Skin epidermis (tissue), 12 donors: Measurements from ENCODE around the gene KANSL3.
A peak's percentile ranks its signal among the peaks of the same experiment; 100 is the strongest.
"Not testable (repeated sequence)": the region's sequence is repeated elsewhere in the genome, so short reads cannot be mapped to it uniquely, and the experiment has no call there.

Experiments
- H3K27ac ChIP-seq, 21 experiments: fragments of 200-600 bp; sonication (generic) in 11 of 21; one replicate each; pipeline ENCODE4 v1.5.0; 2020; ENCODE audit warnings: mild to moderate bottlenecking in 3 of 21, inconsistent platforms in 2 of 21, moderate library complexity in 2 of 21
- H3K4me3 ChIP-seq, 7 experiments: fragments of 200-600 bp; sonication (generic) in 2 of 7; one replicate each; pipeline ENCODE4 v1.5.0; 2020; ENCODE audit warnings: inconsistent platforms in 2 of 7, mild to moderate bottlenecking in 2 of 7, moderate library complexity in 1 of 7

The KANSL3 gene

DNA sequence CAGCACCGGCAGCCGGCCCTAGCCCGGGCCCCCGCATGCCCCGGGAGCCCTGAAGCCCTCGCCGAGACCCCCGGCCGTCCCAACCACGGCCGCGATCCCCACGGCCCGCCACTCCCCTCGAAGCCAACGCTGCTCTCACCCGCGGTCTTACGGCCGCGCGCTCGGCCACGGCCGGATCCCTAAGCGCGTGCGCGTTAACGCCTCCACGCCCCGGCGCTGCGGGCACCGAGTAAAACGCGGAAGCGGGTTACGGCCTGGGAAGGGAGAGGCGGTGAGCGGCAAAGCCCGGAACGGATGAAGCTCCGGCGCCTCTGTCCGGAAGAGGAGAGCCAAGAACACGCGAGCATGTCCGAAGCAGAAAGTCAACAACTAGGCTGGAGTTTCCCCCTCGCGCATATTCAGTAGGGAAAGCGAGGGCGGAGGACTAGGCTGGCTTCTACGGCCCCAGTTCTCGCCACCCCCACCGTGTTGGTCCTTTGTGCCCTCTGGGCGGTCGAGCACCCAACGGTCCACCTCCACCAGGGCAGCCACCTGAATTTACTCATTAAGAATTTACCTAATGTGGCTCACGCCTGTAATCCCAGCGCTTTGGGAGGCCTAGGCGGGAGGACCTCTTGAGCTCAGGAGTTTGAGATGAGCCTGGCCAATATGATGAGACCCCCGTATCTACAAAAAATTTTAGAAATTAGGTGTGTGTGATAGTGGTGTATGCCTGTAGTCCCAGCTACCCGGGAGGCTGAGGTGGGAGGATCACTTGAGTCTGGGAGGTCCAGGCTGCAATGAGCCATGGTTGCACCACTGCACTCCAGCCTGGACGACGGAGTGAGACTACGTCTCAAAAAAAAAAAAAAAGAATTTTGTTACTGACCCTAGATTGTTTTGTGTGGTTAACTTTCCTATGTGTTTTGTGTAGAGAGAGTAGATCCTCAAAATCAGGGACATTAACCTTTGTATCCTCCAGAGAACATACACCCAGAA lies at the start of gene KANSL3:
TSS of gene KANSL3 (minus strand) at position 169 of the 978 bp plus-strand sequence. CDS start 1,177 bp downstream, outside the sequence.
- Histone ChIP-seq H3K27ac (peak within 1 kb of the TSS; percentile 81 to 100 (median 96)), H3K4me3 (peak within 1 kb of the TSS; percentile 53 to 82 (median 71))

DNA sequence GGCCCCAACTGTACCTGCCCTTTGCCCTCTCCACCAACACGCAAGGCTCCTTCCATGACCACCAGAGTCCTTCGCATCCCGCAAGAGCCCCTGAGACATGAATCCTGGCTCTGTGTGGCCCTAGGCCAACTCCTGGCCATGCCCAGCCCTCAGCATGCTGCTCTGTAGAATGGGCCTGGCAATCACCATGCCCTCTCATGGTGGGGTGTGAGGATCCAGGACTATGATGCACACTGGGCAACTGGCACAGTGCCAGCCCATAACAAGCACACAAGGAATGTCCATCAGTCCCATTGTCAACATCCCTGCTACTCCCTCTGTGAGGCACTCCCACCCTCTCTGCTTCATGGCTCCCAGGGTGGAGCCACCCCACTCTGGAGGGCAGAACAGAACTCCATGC lies 49.2 kb upstream of the KANSL3 start:
- Histone ChIP-seq H3K4me3 (no peak overlapping the region), H3K27ac (no peak overlapping the region)

DNA sequence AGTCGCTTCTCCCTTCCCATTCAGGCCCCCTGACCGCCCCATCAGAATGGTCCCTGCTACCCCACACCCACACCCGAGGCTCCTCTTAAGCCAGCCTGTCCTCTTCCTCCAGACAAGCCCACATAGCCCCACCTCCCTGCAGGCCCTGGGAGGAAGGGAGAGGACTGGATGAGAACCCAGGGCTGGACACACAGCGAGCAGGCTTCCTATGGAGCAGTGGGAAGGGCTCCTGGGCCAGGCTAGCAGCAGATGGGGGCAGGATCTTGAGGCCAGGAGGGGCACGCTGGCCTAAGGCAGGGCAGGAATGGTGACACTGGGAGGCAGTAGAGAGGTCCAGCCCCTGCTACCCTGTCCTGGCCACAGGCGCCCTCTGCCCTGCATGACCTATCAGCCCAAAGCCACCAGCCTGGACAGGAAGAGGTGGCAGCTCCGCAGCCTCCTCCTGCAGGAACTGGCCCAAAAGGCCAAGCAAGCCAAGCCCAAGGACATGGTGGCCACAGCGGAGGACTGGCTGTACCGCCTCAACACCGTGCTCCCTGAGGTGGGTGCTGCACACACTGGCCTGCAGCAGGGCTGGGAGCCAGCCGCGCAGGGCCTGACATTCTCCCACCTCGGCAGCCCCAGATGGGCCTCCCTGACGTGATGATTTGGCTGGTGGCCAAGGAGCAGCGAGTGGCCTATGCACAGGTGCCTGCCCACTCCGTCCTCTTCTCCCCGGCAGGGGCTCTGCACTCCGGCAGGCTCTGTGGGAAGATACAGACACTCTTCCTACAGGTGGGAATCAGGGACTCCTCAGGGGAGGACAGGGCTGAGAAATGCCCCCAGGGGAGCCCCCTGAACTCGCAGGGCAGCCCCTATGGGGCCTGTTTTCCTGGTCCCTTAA lies 47.7 kb upstream of the KANSL3 start:
- no peak overlapping the region for H3K4me3 ChIP-seq

GRCh38 chr2:96684883-96685576 lies 46.9 kb upstream of the KANSL3 start:
- Histone ChIP-seq H3K27ac (no peak overlapping the region), H3K4me3 (no peak overlapping the region)

More for the DNA sequence above, 47.7 kb upstream of the KANSL3 start:
- H3K27ac ChIP-seq = no peak overlapping the region

- Histone ChIP-seq H3K27ac (no peak overlapping the region), H3K4me3 (no peak overlapping the region)
Observed at GRCh38 chr2:96683972-96684820, 46.1 kb upstream of the KANSL3 start.

GRCh38 chr2:96683307-96683706 lies 45.2 kb upstream of the KANSL3 start:
- Histone ChIP-seq H3K27ac (no peak overlapping the region), H3K4me3 (no peak overlapping the region)

GRCh38 chr2:96681540-96681939 lies 43.4 kb upstream of the KANSL3 start:
- no peak overlapping the region for H3K27ac ChIP-seq

DNA sequence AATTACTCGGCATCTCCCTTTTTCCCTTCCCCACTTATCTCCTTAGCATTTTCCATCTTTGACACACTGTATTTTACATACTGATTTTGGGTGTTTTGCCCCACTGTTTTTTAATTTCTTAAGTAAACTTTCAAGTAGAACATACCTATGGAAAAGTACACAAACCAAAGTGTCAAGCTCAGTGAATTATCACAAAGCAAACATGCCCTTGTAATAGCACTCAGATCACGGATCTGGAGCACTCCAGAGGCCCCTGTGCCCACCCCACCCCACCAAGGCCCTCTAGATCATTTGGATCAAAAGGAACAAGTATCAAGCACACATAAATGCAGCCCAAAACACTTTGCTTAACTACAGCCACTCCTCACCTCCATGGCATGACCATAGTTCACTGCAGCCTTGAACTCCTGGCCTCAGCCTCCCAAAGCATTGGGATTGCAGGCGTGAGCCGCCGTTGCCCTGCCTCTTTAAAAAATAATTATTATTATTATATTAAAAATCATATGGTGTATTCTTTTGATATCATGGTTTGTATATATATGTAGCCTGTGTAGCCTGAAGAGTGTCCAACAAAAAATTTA lies 42.5 kb upstream of the KANSL3 start:
- no peak overlapping the region for H3K27ac ChIP-seq

More at GRCh38 chr2:96681540-96681939, 43.4 kb upstream of the KANSL3 start:
- H3K4me3 ChIP-seq = no peak overlapping the region

GRCh38 chr2:96679848-96680247 lies 41.7 kb upstream of the KANSL3 start:
- no peak overlapping the region for H3K4me3 ChIP-seq

More for the DNA sequence above, 42.5 kb upstream of the KANSL3 start:
- H3K4me3 ChIP-seq = no peak overlapping the region

DNA sequence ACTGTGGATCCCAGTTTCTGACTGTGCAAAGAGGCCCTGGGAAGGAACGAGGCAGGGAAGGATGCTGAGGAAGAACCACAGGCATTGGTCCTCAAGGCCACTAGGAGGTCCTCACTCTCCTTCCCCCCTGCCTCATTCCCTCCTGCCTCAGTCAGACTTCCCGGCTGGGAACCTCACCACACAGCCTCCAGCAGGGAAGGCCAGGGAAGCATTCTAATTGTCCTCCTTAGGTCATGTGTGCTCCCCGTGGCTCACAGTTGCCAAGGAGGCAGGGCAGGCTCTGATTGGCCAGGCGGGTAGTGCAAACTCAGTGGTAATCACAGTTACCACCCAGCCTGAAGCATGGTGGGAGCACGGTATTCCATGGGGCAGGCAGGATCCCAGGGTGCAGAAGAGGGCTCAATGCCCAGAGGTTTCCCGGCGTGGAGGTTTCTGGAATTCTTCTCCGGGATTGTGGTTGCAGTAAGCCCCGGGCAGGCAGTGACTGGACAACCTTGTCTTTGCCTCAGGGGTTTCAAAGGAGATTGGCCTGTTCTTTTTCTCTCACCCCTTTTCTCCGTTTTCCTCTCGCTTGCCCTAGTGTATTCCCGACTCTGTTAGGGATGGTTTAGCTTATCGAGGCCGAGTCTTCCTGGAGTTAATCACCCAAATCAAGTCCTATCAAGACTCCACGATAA lies 31.6 kb upstream of the KANSL3 start:
- Histone ChIP-seq H3K4me3 (no peak overlapping the region), H3K27ac (no peak overlapping the region)

More at GRCh38 chr2:96679848-96680247, 41.7 kb upstream of the KANSL3 start:
- no peak overlapping the region for H3K27ac ChIP-seq

- no peak overlapping the region for H3K4me3 ChIP-seq
Observed at GRCh38 chr2:96668771-96669170, 30.7 kb upstream of the KANSL3 start.

DNA sequence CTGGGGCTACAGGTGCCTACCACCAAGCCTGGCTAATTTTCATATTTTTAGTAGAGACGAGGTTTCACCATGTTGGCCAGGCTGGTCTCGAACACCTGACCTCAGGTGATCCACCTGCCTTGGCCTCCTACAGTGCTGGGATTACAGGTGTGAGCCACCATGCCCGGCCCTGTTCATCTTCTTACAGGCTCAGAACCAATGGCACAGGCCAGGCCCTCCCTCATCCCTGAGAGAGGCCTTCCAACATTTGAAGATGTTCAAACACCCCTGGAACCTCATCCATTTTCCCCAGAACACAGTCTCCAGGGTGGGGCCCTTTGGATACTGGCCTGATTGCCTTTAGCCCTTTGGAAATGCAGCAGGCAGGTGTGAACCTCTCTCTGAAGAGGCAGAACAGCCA lies 27.6 kb upstream of the KANSL3 start:
- peak overlapping the region in 3 of 21 experiments; percentile 25 to 48 (median 29) for H3K27ac ChIP-seq

More at GRCh38 chr2:96668771-96669170, 30.7 kb upstream of the KANSL3 start:
- H3K27ac ChIP-seq = no peak overlapping the region

GRCh38 chr2:96665083-96665569 lies 27.0 kb upstream of the KANSL3 start:
- peak overlapping the region in 4 of 21 experiments; percentile 25 to 48 (median 32) for H3K27ac ChIP-seq
- H3K4me3 ChIP-seq = no peak overlapping the region

More for the DNA sequence above, 27.6 kb upstream of the KANSL3 start:
- H3K4me3 ChIP-seq = not testable (repeated sequence)

DNA sequence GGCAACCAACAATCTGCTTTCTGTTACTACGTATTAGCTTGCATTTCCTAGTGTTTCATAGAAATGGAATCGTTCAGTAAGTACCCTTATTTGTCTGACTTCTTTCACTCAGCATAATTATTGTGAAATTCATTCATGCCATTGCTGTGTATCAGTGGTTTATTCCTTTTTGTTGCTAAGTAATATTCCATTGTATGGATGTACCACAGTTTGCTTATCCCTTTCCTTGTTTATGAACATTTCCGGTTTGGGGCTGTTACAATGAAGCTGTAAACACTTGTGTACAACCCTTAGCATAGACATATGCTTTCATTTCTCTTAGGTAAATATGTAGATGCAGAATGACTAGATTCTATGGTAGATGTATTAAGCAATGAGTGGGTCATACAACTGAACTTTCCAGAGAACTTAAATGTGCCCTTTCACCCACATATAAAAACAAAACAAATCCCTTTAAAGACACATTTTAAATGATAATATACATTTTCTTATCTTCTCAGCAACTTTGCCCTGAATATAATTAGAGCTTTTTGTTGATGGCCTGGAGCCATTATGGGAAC lies 26.3 kb upstream of the KANSL3 start:
- peak overlapping the region in 1 of 21 experiments; percentile 48 for H3K27ac ChIP-seq
- no peak overlapping the region for H3K4me3 ChIP-seq

DNA sequence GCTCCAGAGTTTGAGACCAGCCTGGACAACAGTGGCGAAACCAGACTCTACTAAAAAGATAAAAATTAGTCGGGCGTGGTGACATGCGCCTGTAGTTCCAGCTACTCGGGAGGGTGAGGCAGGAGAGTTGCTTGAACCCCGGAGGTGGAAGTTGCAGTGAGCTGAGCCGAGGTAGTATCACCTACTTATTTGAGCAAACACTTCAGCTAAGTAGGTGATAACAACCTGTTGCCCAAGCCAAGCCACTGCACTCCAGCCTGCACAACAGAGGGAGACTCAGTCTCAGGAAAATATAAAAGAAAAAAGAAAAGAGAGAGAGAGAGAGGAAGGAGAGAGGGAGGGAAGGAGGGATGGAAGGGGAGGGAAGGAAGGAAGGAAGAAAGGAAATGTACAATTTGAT lies 25.7 kb upstream of the KANSL3 start:
- Histone ChIP-seq H3K4me3 (no peak overlapping the region), H3K27ac (no peak overlapping the region)

- Histone ChIP-seq H3K27ac (no peak overlapping the region), H3K4me3 (no peak overlapping the region)
Observed at GRCh38 chr2:96663177-96663576, 25.1 kb upstream of the KANSL3 start.

- no peak overlapping the region for H3K4me3 ChIP-seq
- no peak overlapping the region for H3K27ac ChIP-seq
Observed at GRCh38 chr2:96662360-96662759, 24.2 kb upstream of the KANSL3 start.
